Rectal smooth muscle tissue (tissue), 1 donor: ENCODE results near the gene ADAMTS17.

ENCODE experiments used
- H3K27ac ChIP-seq: one replicate; pipeline ENCODE4 v1.7.0; 2013; ENCODE audit warnings: low read depth, low read length, inconsistent platforms
- H3K27me3 ChIP-seq: one replicate; pipeline ENCODE4 v1.7.0; 2013; ENCODE audit warnings: low read length; ENCODE audit not compliant: control insufficient read depth, insufficient read depth
- H3K36me3 ChIP-seq: one replicate; pipeline ENCODE4 v1.7.0; 2013; ENCODE audit warnings: low read length; ENCODE audit not compliant: control insufficient read depth, insufficient read depth
- H3K4me1 ChIP-seq: one replicate; pipeline ENCODE4 v1.7.0; 2013; ENCODE audit warnings: low read length; ENCODE audit not compliant: control insufficient read depth, insufficient read depth
- H3K4me3 ChIP-seq: one replicate; pipeline ENCODE4 v1.7.0; 2013; ENCODE audit warnings: low read length
- H3K9ac ChIP-seq: one replicate; pipeline ENCODE4 v1.7.0; 2013; ENCODE audit warnings: low read length

Gene ADAMTS17

DNA sequence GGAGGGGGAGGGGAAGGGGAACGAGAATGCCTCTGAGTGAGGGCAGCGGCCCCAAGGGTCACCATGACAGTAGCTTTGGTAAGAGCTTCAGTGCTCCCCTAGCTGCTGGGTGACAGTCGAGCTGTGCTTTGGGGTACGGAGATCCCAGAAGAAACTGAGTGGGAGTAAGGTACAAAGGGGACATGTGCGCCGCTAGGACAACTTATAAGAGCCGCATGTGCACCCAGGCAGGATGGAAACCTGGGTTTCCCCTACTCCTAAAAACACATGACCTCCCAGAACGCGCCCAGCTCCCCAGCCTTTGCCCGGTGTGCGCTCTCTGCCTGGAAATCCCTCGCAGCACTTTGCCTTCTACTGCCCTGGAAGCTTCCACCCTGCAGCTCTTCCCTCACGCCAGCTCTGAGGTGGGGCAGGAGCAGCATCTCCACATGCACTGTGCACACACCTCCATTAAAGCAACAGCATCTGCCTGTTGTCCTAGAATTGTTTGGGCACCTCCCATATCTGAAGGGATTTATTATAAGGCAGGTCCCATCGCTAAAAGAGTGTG is 232.2 kb downstream of the ADAMTS17 start:
- no peak overlapping the region for H3K27ac ChIP-seq
- H3K27me3 ChIP-seq = no peaks in the 10 kb centered on the region
- no peaks in the 10 kb centered on the region for H3K36me3 ChIP-seq
- peaks cover 14% of the 10 kb centered on the region for H3K4me1 ChIP-seq
- H3K4me3 ChIP-seq = no peak overlapping the region
- H3K9ac ChIP-seq = no peak overlapping the region

- Histone ChIP-seq H3K27ac (no peak overlapping the region), H3K27me3 (no peaks in the 10 kb centered on the region), H3K9ac (no peak overlapping the region), H3K4me3 (no peak overlapping the region), H3K4me1 (peaks cover 12% of the 10 kb centered on the region), H3K36me3 (no peaks in the 10 kb centered on the region)
Observed at GRCh38 chr15:100108846-100109245, 232.9 kb downstream of the ADAMTS17 start.

- Histone ChIP-seq H3K27ac (no peak overlapping the region), H3K27me3 (no peaks in the 10 kb centered on the region), H3K4me3 (no peak overlapping the region), H3K4me1 (peaks cover 7% of the 10 kb centered on the region), H3K9ac (no peak overlapping the region), H3K36me3 (no peaks in the 10 kb centered on the region)
Observed at GRCh38 chr15:100108346-100108745, 233.4 kb downstream of the ADAMTS17 start.

DNA sequence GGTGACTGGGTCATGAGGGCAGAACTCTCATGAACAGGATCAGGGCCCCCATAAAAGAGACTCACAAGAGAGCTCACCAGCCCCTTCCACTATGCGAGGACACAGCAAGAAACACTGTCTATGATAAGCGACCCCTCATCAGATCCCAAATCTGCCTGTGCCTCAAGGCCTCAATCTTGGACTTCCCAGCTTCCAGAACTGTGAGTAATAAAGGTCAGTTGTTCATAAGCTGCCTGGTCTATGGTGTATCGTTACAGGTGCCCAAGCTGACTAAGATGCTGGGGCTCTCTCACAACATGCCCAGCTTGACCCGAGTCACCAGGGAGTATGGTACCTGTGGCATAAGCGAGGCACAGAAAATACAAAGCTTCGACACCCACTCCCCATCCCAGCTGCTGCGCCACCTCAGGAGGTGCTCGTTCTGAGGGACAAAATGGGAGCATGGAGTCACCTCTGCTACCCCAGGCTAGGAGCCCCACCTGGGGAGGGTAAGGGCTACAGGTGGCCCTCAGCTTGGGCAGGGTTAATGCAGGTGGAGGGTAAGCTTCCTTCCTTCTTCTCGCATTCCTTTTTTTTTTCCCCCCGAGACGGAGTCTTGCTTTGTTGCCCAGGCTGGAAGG is 234.1 kb downstream of the ADAMTS17 start:
- Histone ChIP-seq H3K9ac (no peak overlapping the region), H3K36me3 (no peaks in the 10 kb centered on the region), H3K4me3 (no peak overlapping the region), H3K27ac (no peak overlapping the region), H3K27me3 (no peaks in the 10 kb centered on the region), H3K4me1 (peaks cover 5% of the 10 kb centered on the region)

GRCh38 chr15:100107151-100107550 is 234.6 kb downstream of the ADAMTS17 start:
- no peak overlapping the region for H3K4me3 ChIP-seq
- H3K9ac ChIP-seq = no peak overlapping the region
- peaks cover 5% of the 10 kb centered on the region for H3K4me1 ChIP-seq
- H3K27ac ChIP-seq = no peak overlapping the region
- no peaks in the 10 kb centered on the region for H3K27me3 ChIP-seq
- H3K36me3 ChIP-seq = no peaks in the 10 kb centered on the region

GRCh38 chr15:100106732-100107131 is 235.0 kb downstream of the ADAMTS17 start:
- H3K27ac ChIP-seq = no peak overlapping the region
- no peak overlapping the region for H3K9ac ChIP-seq
- H3K27me3 ChIP-seq = no peaks in the 10 kb centered on the region
- no peaks in the 10 kb centered on the region for H3K36me3 ChIP-seq
- H3K4me1 ChIP-seq = peaks cover 5% of the 10 kb centered on the region
- H3K4me3 ChIP-seq = no peak overlapping the region

GRCh38 chr15:100105101-100105500 is 236.7 kb downstream of the ADAMTS17 start:
- Histone ChIP-seq H3K4me1 (no peaks in the 10 kb centered on the region), H3K27me3 (no peaks in the 10 kb centered on the region), H3K27ac (no peak overlapping the region), H3K4me3 (no peak overlapping the region), H3K9ac (no peak overlapping the region), H3K36me3 (no peaks in the 10 kb centered on the region)

DNA sequence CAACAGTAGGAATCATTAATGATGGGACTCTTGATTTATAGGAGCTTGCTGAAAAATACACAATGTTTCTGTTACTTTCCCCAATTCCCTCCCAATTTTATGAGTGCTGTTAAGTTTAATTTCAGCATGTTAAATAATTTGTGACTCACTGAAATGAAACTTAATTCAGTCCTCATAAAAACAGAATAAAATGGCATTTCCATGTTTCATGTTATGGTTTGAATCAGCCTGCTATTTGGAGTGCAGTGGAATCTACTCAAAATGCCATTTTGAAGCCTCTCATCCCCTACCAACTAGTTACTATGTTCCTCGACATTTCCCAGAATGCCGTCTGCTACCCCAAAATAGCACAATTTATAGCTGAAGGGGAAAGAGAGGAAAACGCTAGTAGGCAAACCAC is 237.5 kb downstream of the ADAMTS17 start:
- H3K36me3 ChIP-seq = no peaks in the 10 kb centered on the region
- H3K27ac ChIP-seq = no peak overlapping the region
- H3K4me3 ChIP-seq = no peak overlapping the region
- H3K9ac ChIP-seq = no peak overlapping the region
- H3K4me1 ChIP-seq = no peaks in the 10 kb centered on the region
- H3K27me3 ChIP-seq = no peaks in the 10 kb centered on the region

DNA sequence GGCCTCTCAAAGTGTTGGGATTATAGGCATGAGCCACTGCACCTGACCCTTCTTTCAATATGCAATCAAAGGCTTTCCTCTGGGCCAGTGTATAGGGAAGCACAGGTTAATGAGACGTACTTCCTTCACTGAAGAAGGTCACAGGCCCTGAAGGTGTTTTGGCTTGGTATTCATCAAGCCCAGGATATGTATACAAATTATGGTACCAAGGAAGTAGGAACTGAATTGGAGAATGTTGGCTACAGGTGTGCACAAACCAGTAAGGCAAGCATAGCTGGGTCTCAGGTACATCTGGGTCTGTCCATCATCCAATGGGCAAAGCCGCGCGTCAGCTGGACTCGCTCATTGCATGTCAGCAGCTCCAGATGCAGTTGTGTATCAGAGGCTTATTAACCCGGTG is 237.9 kb downstream of the ADAMTS17 start:
- H3K27ac ChIP-seq = no peak overlapping the region
- H3K4me1 ChIP-seq = no peaks in the 10 kb centered on the region
- no peaks in the 10 kb centered on the region for H3K36me3 ChIP-seq
- no peaks in the 10 kb centered on the region for H3K27me3 ChIP-seq
- H3K9ac ChIP-seq = no peak overlapping the region
- no peak overlapping the region for H3K4me3 ChIP-seq

DNA sequence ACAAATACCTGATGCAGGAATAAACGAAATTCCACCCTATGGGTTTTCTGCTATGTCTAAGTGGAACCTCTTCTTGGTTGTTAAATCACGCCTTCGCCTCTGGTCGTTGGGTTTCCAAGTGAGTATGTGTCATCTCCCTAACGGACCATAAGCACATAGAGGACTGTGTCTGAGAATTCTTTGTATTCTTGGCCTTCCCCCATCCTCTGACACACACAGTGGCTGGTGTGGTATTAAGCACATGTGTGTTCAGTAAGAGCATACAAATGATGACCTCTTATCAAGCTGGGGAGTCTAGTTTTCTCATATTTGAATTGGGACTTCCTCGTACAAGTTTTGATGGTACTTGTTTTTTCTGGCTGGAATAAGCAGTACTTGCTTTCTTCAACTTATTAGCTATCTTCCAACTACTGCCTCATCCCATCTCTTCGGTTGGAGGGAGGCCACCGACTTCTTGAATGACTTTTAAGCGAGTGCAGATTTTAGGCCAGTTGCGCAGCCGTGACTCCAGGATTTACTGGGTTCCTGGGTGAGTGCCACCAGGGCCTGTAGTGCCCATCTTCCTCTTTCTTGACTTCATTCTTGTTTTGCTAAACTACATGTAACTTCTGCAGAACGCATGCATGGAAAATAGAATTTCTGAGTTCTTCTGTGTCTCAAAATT is 240.2 kb downstream of the ADAMTS17 start:
- Histone ChIP-seq H3K27ac (no peak overlapping the region), H3K36me3 (no peaks in the 10 kb centered on the region), H3K9ac (no peak overlapping the region), H3K4me1 (no peaks in the 10 kb centered on the region), H3K4me3 (no peak overlapping the region), H3K27me3 (no peaks in the 10 kb centered on the region)

DNA sequence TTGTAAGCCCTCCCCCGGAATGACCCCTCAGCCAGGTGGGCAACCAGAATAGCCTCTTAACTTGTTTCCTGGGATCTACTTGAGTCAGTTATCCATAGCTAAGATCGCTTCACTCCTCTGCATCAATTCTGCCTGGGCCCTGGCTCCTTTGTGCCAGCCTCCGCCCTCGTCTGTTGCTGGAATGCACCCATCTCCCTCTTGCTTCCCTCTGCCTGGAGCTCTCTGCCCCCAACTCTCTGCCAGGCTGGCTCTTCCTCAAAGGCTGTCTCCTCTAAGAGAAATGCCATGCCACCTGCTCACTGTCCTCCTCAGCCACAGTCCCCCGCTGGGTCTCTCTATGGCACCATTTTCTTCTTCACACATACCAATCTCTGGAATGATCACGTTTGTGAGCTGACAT is 240.8 kb downstream of the ADAMTS17 start:
- no peak overlapping the region for H3K27ac ChIP-seq
- H3K4me3 ChIP-seq = no peak overlapping the region

DNA sequence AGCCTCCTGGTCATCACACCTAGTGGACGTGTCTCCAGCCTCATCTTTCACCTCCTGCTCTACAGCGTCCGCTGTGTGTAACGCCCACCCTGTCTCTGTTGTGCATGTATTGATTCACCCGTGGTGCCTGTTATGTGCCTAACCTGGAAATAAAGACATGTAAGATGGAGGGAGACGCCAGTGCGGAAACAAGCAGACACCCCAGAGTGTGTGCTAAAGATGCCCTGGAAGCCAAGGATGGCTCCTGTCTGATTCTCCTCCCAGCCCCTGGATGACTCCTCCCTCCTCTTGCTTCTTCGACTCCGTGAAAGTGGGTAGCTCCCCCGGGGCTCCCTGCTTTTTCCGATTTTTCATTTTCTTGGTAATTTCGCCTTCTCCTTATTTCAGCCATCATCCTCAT is 241.8 kb downstream of the ADAMTS17 start:
- H3K27me3 ChIP-seq = no peaks in the 10 kb centered on the region
- no peak overlapping the region for H3K9ac ChIP-seq
- no peaks in the 10 kb centered on the region for H3K4me1 ChIP-seq
- H3K4me3 ChIP-seq = no peak overlapping the region
- H3K36me3 ChIP-seq = no peaks in the 10 kb centered on the region
- H3K27ac ChIP-seq = no peak overlapping the region

More for the DNA sequence above, 240.8 kb downstream of the ADAMTS17 start:
- no peaks in the 10 kb centered on the region for H3K4me1 ChIP-seq
- H3K27me3 ChIP-seq = no peaks in the 10 kb centered on the region
- H3K36me3 ChIP-seq = no peaks in the 10 kb centered on the region
- no peak overlapping the region for H3K9ac ChIP-seq

- H3K9ac ChIP-seq = no peak overlapping the region
- H3K4me1 ChIP-seq = no peaks in the 10 kb centered on the region
- H3K4me3 ChIP-seq = no peak overlapping the region
- no peaks in the 10 kb centered on the region for H3K36me3 ChIP-seq
- H3K27me3 ChIP-seq = no peaks in the 10 kb centered on the region
- no peak overlapping the region for H3K27ac ChIP-seq
Observed at GRCh38 chr15:100098705-100099104, 243.1 kb downstream of the ADAMTS17 start.
